Measurements from ENCODE around the gene GAREM1.

The GAREM1 gene

DNA sequence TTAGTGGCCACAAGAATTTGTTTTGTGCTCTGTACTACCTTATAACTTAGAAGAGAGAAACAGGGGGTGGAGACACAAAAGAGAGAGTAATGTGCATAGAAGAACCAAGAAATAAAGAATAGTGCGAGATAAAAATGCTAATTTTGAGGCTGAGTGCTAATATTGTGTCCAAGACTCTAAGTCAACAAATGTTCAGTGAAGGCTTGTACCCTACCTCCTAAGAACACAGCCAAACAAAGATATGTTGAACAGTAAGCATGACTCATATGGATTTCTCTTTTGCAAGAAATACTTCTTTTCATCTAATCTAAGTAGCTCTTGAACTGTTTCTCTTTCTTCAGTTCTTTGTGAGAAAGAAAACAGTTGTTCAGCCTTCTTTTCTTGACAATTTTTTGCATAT is 45.2 kb downstream of the GAREM1 start:
- H3K4me3 ChIP-seq (ENCODE audit: low read depth, low read length), result no peak overlapping the region

DNA sequence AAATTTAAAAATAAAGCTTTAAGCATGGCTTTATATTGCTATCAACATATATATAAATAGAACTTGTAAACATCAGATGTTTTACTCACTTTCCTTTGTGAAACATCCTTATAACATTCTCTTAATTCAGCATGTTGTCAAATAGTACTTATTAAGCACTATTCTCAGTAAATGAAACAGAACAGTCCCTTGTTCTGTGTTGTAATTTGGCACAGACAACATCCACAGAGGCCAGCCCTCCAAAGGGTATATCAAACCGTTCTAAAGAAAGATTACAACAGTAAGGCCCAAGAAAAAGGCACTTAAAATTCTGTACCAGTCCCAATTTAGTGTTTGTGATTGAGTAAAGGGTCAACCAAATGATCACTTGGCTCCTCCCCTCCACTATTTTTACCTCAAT is 46.0 kb downstream of the GAREM1 start:
- no peak overlapping the region for H3K4me3 ChIP-seq (ENCODE audit: low read depth, low read length)

DNA sequence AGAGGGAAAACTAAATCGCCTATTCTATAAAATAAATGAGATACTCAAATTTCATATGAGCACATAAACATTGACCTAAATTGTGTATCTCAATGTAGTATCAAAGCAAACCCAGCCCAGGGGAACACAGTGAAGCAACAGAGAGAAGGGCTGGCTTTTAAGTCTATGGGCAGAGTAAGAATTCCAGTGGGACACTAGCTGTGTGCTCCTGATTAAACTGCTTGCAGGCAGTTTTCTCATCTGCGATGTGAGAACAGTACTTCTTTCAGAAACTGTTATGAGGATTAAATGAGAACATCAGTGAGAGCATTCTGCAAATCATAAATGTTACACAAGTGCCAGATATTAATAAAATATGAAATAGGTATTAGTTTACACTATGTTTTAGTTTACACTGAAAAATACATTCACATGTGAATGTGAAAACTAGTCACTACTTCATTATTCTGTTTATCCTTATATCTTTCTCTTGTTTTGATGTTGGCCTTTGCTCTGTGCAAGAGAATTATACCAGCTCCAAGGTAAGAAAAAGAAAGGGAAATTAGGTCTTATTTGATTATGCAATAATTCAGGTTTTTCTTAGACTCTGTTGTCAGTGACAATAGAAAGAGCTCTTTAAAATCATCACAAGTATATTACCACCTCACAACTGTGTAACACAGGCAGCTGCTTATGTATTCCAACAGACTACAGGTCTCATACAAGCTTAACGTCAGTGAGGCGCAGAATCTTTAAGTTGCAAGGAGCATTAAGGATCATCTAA is 47.5 kb downstream of the GAREM1 start:
- H3K4me3 ChIP-seq (ENCODE audit: low read depth, low read length), result no peak overlapping the region

DNA sequence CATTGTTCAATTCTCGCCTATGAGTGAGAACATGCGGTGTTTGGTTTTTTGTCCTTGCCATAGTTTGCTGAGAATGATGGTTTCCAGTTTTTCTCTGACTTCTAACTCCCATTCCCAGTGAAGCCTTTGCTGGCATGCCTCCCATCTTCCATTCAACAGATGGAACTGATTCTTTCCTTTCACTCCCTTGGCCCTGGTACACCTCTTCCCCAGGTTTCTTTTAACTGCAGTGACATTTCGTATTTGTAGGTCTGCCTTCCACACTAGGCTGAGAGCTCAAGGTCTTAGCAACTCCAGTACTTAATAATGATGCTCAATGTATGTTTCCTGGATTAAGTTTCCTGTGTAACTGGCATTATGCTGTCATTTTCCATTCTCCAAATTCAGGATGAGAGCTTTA is 48.5 kb downstream of the GAREM1 start:
- H3K4me3 ChIP-seq (ENCODE audit: low read depth, low read length), result no peak overlapping the region

DNA sequence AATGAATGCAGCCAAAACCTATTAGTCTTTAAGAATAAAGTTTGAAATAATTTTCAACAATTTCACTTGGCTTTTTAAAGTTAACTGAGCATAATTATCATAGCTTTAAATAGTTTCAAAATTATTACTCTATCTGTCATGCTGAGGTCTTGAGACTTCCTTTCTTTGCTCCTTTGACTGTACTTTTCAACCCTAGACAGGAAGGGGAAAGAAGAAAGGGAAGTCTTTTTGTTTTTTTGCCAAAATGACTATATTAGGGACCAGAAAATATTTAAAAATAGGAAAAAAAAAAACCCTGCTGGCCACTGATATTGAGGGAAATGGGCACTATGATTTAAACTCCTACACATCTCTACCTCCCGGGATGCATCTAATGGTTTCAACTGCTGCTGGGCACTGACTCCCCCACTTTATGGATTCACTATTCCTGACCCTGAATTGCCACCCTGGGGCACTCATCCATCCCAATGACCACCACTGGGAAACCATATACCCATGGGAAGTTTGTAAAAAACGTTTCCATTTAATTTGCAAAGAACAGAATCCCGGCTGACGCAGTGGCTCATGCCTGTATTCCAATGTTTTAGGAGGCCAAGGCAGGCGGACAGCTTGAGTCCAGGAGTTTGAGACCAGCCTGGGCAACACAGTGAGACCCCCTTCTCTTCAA is 50.5 kb downstream of the GAREM1 start:
- no peak overlapping the region for H3K4me3 ChIP-seq (ENCODE audit: low read depth, low read length)

DNA sequence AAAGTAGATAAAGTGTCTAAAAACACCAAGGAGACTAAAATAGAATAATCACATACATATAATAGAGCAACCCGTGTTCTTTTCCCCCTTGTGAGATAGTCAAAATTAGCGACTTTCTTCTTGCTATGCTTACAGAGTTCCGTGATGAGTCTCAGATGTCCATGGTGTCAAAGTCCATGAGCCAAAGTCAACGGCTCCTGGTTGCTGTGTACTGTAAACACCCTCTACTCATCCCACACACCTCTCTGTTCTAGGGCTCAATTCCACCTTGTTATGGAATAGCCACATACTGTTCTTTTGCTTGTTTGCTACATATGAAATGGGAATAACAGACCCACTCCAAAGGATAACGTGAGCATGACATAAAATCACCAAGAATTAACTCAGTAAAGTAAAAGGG is 52.5 kb downstream of the GAREM1 start:
- H3K4me3 ChIP-seq (ENCODE audit: low read depth, low read length), result no peak overlapping the region

DNA sequence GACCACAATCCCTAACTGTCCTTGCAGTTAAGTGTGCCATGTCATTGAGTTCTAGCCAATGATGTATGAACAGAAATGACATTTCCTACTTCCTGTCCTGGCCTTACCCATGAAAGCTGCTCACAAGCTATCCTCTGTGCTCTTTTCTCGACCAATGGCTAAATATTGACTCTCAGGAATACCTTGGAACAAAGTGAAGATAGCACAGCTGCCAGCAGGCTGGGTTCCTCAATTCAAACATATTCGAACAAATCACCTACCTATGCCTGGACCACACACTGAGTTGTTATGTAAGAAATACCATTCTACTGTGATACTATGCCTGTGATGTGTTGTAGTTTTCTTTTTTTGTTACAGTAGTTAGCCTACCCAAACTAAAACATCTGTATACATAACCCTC is 65.1 kb downstream of the GAREM1 start:
- no peak overlapping the region for H3K4me3 ChIP-seq (ENCODE audit: low read depth, low read length)

DNA sequence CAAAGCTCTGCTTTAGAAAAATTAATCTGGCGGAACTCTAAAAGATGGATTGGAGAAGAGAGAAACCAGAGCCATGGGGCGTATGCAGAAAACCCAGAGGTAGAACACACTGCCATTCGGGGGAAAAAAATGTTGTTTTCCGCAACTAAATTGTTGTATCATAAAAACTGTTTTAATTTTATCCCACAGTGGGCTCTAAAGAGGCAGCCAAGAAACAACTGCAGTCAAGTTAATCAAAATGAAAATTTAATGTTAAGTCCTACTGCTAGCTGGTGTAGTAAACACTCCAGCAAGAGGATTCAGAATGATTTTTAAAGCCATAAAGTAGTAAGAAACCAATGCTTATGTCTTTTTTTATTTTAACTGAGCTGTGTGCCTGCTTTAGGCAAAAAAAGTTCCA is 69.1 kb downstream of the GAREM1 start:
- H3K4me3 ChIP-seq (ENCODE audit: low read depth, low read length), result no peak overlapping the region

DNA sequence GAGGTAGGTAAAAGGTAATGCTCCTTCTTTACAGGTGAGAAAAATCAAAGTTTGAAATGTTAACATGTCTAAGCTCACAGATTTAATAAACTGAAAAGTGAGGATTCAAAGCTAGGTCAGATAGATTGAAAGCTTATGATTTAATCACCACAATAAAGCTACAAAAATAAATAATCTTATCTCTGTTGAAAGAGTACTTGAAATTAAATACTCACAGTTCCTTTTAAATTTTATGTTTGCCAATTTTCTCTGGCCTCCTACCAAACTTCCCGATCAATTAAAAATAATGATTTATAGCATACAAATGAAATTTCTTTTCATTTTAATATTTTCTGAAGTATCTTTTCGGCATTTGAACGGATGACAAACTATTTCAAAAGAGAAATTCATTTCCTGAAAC is 77.3 kb downstream of the GAREM1 start:
- no peak overlapping the region for H3K4me3 ChIP-seq (ENCODE audit: low read depth, low read length)

DNA sequence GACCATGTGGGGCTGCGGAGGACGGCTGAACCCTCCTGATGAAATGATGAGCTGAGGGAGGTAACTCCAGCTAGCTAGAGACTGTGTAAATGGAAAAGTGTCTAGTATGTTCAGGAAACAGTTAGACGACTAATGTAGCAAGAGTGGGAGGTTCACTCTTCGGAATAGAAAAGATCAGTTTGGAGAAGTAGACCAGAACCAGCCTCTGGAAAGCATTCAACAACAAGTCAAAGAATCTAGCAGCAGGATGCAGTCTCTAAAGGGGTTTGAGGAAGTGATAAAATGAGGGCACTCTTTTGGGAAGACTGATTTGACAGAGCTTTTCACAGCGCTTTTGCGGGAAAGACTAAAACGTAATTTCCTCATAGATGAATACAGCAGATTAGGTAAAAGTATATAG is 79.6 kb downstream of the GAREM1 start:
- no peak overlapping the region for H3K4me3 ChIP-seq (ENCODE audit: low read depth, low read length)

DNA sequence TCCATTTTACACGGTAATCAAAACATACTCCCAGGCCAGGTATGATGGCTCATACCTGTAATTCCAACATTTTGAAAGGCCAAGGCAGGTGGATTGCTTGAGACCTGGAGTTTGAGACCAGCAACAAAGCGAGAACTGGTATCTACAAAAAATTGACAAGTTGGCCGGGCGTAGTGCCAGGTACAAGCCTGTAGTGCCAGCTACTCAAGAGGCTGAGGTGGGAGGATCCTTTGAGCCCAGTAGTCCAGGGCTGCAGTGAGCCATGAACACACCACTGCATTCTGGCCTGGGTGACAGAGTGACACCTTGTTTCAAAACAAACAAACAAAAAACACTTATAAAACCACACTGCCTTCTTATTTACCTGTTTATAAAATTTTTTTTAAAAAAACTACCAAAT is 80.8 kb downstream of the GAREM1 start:
- H3K4me3 ChIP-seq (ENCODE audit: low read depth, low read length), result no peak overlapping the region

DNA sequence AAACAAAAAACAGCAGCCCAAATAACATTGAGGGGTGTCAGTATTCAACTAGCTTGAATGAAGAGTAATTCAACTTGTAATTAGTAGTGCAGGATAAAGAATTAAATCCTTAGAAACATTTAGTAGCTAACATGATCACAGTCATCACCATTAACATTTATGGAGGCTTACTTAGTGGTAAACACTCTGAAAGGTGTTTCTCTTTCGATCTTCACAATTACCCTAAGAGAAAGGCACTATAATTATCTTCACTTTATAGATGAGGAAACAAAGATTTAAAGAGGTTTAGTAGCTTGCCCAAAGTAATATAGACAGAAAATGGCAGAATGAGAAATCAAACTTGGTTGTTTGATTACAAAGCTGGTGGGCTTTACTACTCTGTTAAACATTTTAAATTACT is 81.5 kb downstream of the GAREM1 start:
- no peak overlapping the region for H3K4me3 ChIP-seq (ENCODE audit: low read depth, low read length)

DNA sequence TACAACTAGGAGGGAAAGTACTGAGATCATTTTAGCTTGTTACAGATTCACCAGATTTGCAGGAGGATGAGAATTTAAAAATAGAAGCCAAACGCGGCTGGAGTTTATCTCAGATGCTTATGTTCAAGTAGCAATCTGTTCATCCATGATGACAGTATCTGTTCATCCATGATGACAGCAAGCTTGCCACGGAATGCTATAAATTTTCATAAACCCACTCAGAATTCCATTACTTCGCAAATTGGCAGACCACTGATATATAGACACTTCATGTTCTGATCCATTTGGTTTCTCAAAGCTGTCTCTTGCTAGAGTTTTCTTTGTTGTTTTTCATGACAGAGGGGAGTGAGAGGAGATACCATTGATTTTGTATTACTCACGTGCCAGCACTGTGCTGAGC is 84.2 kb downstream of the GAREM1 start:
- H3K4me3 ChIP-seq (ENCODE audit: low read depth, low read length), result no peak overlapping the region

DNA sequence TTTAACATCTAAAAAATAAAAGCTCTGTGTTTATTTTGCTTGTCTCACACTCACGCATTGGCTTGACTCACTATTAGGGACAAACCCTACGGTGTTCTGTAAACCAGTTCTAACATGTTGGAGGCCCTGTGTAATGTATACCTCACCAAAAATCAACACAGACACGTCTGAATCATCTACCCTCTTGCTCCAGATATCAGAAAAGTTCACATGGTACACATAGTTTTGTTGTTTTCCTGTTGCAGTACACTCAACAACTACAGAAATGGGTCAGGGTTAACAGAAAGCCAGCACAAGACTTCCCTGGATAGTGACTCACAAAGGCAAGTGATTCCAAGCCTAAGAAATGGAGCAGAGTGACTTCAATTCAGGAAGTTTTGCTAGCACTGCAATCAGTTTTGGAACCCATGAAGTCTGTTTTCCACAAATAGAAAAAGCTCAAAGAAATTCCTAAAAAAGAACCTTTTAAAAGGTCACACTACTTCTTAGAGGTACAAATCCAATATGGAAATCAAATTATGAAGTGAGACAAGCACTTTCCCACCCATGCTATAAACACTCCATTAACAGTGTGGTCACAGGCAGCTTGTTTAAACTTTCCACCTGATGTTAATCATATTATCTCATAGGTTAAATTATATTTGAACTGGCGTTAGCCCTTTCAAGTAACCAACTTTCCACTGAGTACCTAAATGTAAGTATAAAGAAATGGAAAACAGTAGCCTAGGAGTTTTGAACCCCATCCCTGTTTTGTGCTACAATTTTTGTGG is 87.4 kb downstream of the GAREM1 start:
- no peak overlapping the region for H3K4me3 ChIP-seq (ENCODE audit: low read depth, low read length)

DNA sequence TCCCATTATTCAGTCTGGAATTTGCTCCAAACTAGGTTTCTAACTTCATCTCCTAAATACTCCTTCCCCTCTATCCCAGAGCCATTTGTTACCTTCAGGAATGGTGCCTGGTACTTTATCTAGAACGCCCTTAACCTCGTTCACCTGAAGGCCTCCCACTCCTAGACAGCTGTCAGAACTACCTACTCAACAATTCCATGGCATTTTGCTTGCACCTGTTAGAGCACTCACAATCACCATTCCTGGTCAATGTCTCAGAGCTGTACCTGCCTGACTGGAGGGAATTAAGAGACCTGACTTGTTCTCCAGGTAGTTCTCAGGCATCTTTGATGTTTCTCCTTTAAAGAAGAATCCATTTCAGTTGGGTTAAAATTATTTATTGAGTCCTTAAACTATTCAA is 88.9 kb downstream of the GAREM1 start:
- no peak overlapping the region for H3K4me3 ChIP-seq (ENCODE audit: low read depth, low read length)

DNA sequence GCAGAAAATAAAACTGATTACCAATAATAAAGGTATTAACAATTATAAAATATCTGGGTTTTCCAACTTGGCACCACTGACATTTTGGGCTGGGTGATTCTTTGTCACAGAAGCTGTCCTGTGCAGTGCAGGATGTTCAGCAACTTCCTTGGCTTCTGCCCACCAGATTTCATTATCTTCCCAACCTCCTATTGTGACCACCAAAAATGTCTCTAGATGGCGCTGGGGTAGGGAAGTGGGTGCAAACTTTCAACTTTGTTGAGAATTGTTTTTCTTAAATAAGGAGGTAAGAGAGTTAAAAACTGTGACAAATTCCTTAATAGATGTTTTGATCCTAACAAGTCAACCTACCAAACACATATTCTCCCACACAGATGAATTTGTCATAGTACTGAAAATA is 90.1 kb downstream of the GAREM1 start:
- no peak overlapping the region for H3K4me3 ChIP-seq (ENCODE audit: low read depth, low read length)

DNA sequence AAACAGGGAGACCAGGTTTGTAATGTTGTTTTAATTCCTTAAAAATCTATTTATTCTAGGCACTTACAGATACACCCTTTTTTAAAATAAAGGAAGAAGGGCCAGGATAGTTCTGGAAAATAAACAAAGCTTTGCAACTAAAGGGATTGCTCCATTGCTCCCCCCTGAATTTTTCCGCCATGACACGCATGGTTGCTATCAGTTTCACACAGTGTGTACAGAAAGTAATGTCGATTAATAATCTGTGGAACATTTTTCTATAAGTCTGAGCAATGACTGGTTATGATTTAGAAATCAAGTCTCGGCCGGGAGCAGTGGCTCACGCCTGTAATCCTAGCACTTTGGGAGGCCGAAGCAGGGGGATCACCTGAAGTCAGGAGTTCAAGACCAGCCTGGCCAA is 90.8 kb downstream of the GAREM1 start:
- H3K4me3 ChIP-seq (ENCODE audit: low read depth, low read length), result no peak overlapping the region

DNA sequence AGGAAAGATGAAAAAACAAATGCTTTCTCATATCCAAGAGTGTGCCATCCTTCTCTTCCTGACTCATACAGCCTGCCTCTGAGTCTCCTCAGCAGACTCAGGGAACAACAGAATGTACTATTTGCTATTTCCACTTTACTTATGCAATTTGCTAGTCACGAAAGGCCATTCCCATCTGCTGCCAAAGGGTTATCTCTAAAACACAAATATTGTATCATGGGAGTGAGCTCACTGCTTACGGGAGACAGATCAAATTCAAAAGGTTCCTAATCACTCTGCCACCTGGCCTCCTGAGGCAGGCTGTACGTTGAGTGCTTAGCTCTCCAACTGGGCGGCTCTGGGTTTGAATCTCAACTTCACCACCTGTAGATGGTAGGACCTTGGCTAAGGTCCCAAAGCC is 92.0 kb downstream of the GAREM1 start:
- no peak overlapping the region for H3K4me3 ChIP-seq (ENCODE audit: low read depth, low read length)

DNA sequence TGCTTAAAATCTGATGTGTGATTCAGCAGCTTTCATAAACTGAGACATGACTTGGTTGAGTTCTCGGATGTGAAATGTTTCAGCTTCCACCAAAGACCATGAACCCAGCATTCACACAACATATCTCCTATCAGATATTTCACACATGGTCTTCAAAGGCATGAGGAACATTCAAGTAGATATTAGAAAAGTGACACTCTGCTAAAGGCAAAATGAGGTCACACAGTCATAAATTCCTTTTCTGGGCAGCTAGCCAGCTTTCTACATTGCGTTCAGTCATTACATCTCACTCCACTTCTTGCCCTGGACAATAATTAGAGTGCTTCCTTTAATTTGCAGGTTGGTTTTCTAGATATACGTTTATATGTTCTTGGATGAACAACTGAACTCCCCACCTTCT is 96.7 kb downstream of the GAREM1 start:
- no peak overlapping the region for H3K4me3 ChIP-seq (ENCODE audit: low read depth, low read length)

DNA sequence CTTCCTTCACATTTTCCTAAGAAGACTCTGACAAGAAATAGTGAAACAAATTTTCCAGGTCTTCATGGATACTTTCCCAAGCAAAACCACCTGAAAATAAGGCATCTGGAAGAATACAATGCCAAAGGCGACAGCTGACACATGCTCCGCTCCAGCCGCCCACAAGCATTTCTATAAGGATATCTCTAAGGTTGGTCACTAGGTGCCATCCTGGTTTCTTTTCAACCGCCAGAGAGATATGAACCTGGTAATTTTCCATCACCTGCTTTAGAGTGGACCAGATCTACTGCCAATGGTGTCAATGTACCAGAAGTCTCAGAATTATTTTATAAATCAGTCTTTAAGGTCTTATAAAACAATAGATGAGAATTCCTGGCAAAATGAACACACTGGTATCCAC is 97.2 kb downstream of the GAREM1 start:
- H3K4me3 ChIP-seq (ENCODE audit: low read depth, low read length), result no peak overlapping the region

DNA sequence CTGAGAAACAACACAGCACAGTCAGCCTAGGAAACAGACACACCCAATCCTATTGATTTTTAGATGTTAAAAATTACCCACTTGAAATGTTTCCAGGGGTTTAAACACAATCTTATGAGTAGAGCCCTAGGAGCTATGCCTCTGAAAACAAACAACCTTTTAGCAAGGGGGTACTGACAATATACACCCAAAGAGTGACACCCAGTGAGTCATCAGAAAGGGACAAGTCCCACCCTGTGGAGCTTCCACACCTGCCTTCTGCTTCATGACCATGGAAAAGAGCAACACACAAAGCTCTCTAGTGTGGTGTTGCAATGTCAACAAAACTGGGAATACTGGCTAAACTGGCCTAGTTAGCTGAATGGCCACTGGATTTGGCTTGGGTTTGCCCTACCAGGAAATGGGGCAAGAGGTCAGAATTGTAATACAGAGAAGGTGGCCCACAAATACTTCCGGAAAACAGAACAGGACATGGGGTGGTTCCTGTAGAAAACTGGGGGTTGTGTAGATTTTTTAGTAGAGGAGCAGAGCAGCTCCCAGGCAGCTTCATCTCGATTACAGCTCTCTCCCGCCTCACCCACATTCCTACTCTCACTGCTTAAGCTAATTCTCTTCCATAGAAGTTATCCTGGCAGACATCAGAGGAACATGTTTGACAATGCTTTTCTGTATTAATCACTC is 98.2 kb downstream of the GAREM1 start:
- H3K4me3 ChIP-seq (ENCODE audit: low read depth, low read length), result no peak overlapping the region

DNA sequence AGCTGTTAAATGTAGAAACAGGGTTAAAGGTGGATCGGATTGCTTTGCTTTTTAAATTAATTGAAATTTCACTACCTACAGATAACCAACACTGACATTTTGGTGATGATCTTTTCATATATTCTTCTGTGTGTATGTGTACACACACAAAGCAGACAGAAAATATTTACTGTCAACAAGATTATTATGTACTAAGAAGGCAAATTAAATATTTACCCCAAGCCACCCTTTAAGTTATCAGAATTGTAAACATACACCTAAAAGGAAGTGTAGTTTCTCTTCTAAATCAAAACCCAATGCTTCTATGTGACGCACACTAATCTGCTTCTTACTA is 98.7 kb downstream of the GAREM1 start:
- H3K4me3 ChIP-seq (ENCODE audit: low read depth, low read length), result no peak overlapping the region
